ENCODE data around the gene LY6G6F.

- TF ChIP-seq POLR2A (IDR thresholded peaks at IDR 0.05) = no peak
- TF ChIP-seq POLR2AphosphoS5 (IDR thresholded peaks at IDR 0.05) = no peak
- no peak for TF ChIP-seq CTCF (IDR thresholded peaks at IDR 0.05)
- no peak for TF ChIP-seq EP300 (IDR thresholded peaks at IDR 0.05)
Measured at GRCh38 chr6:31708224-31708623, 1.6 kb downstream of the LY6G6F start.
